B cell (primary cell): Measurements from ENCODE around the gene SPPL2B. TPM values are rescaled to one million over a fixed set of nuclear protein-coding genes. Genes with fewer than 3 reads are reported as not detected.

ENCODE experiments used
- ATAC-seq: fragments of 200-7000 bp; cut with Tn5 transposase; one replicate; pipeline ENCODE4 v1.10.0; 2021; ENCODE audit warnings: low read depth, mild to moderate bottlenecking, moderate number of reproducible peaks, moderate library complexity
- CTCF ChIA-PET: fragments of 350-600 bp; sonication (Branson Sonifier 250); formaldehyde crosslinking; loops from one replicate; lab custom pipeline; 2021; ENCODE audit warnings: antibody characterized with exemption, inconsistent platforms; lab: Charles Lee
- POLR2A ChIA-PET: fragments of 350-600 bp; sonication (Branson Sonifier 250); formaldehyde crosslinking; loops from one replicate; lab custom pipeline; 2021; ENCODE audit warnings: antibody characterized with exemption; lab: Charles Lee
- DNase-seq: peaks from one replicate; pipeline ENCODE4 v3.0.0; 2013
- H2AFZ ChIP-seq: 2 replicates; pipeline ENCODE4 v1.6.1; 2012; ENCODE audit warnings: mild to moderate bottlenecking, low read depth, low read length; ENCODE audit not compliant: insufficient read depth, poor library complexity, severe bottlenecking
- H3K27ac ChIP-seq, 2 donors: 1 replicate in 1 of 2; 2 replicates in 1 of 2; pipeline ENCODE4 v1.5.1; 2012 to 2013; ENCODE audit warnings: low read length in 2 of 2, mild to moderate bottlenecking in 2 of 2, moderate library complexity in 1 of 2
- H3K27me3 ChIP-seq, 4 experiments: fragments of 200-600 bp in 1 of 4; sonication (generic) in 1 of 4; replicated peaks in 1 of 4; 1 replicate in 2 of 4; 2 replicates in 2 of 4; pipeline versions ENCODE4 v1.6.1 to v1.7.0; 2013 to 2016; ENCODE audit warnings: low read length in 3 of 4, mild to moderate bottlenecking in 2 of 4, mixed read lengths in 1 of 4, moderate library complexity in 1 of 4; ENCODE audit not compliant: insufficient read depth in 4 of 4, control insufficient read depth in 3 of 4; ENCODE audit errors: control extremely low read depth in 1 of 4
- H3K36me3 ChIP-seq, 2 experiments: replicated peaks in 1 of 2; 1 replicate in 1 of 2; 2 replicates in 1 of 2; pipeline versions ENCODE4 v1.6.1 to v1.7.1; 2013; ENCODE audit warnings: low read length in 1 of 2; ENCODE audit not compliant: insufficient read depth in 2 of 2, control insufficient read depth in 1 of 2; ENCODE audit errors: control extremely low read depth in 1 of 2, extremely low read depth in 1 of 2
- H3K4me1 ChIP-seq, 2 donors: fragments of 200-600 bp in 1 of 2; sonication (generic) in 1 of 2; 1 replicate in 1 of 2; 2 replicates in 1 of 2; pipeline versions ENCODE4 v1.5.1 to v1.6.1; 2013 to 2017; ENCODE audit warnings: low read length in 2 of 2; ENCODE audit not compliant: control insufficient read depth in 2 of 2, insufficient read depth in 2 of 2
- H3K4me2 ChIP-seq: replicated peaks from 2 replicates; pipeline ENCODE3; 2012; ENCODE audit warnings: mild to moderate bottlenecking, low read depth, low read length; ENCODE audit not compliant: poor library complexity, severe bottlenecking
- H3K4me3 ChIP-seq, 5 experiments: fragments of 200-600 bp in 1 of 5; sonication (generic) in 1 of 5; 1 replicate in 3 of 5; 2 replicates in 2 of 5; pipeline versions ENCODE4 v1.5.1 to v1.7.0; 2011 to 2016; ENCODE audit warnings: low read length in 4 of 5, mild to moderate bottlenecking in 4 of 5, low read depth in 2 of 5, control low read depth in 1 of 5, moderate library complexity in 1 of 5; ENCODE audit not compliant: insufficient read depth in 1 of 5; ENCODE audit errors: control extremely low read depth in 1 of 5, extremely low read depth in 1 of 5
- H3K79me2 ChIP-seq: fragments of 200-600 bp; sonication (generic); one replicate; pipeline ENCODE4 v1.6.0; 2016; ENCODE audit warnings: low read length; ENCODE audit not compliant: control insufficient read depth, insufficient read depth
- H3K9ac ChIP-seq: fragments of 200-600 bp; sonication (generic); 2 replicates; pipeline ENCODE4 v1.6.1; 2017; ENCODE audit warnings: mild to moderate bottlenecking, low read length, moderate library complexity
- H3K9me3 ChIP-seq, 3 donors: one replicate each; pipeline versions ENCODE4 v1.6.1 to v1.7.1; 2013; ENCODE audit warnings: low read length in 2 of 3; ENCODE audit not compliant: control insufficient read depth in 2 of 3, insufficient read depth in 1 of 3; ENCODE audit errors: control extremely low read depth in 1 of 3
- H4K20me1 ChIP-seq: 2 replicates; pipeline ENCODE4 v1.6.0; 2012; ENCODE audit warnings: mild to moderate bottlenecking, low read length; ENCODE audit not compliant: insufficient read depth, control insufficient read depth, poor library complexity, severe bottlenecking
- H3K27ac Mint-ChIP-seq: one replicate; pipeline ENCODE4 v1.8.0; 2021; ENCODE audit warnings: mixed read lengths
- H3K27me3 Mint-ChIP-seq: one replicate; pipeline ENCODE4 v1.8.0; 2021; ENCODE audit warnings: mixed read lengths
- H3K4me1 Mint-ChIP-seq: one replicate; pipeline ENCODE4 v1.8.0; 2021; ENCODE audit warnings: mixed read lengths
- H3K4me3 Mint-ChIP-seq: one replicate; pipeline ENCODE4 v1.8.0; 2021; ENCODE audit warnings: mixed read lengths
- H3K9me3 Mint-ChIP-seq: one replicate; pipeline ENCODE4 v1.8.0; 2022; ENCODE audit warnings: mixed read lengths; ENCODE audit not compliant: insufficient read depth
- EZH2 ChIP-seq: IDR thresholded peaks from 2 replicates; pipeline ENCODE4 v1.6.1; 2012; ENCODE audit warnings: borderline replicate concordance, low read depth, mild to moderate bottlenecking, moderate library complexity, low read length; ENCODE audit not compliant: insufficient read depth, poor library complexity, severe bottlenecking
- WGBS: methylation state at CpG from one replicate; pipeline ENCODE4 v1.1.5; 2013; ENCODE audit warnings: missing lambda C conversion rate; ENCODE audit not compliant: insufficient coverage; 5-methylcytosine and 5-hydroxymethylcytosine counted together
- intact Hi-C: fragments of 100-400 bp; cut with micrococcal nuclease; formaldehyde crosslinking; loops from one replicate; pipeline ENCODE4 v1.10.0; 2022
- polyA plus RNA-seq: library from polyadenylated mRNA; depleted of rRNA; stranded (reverse); fragments of >200 nt; gene quantifications from 2 replicates; pipeline ENCODE4 v1.2.3, GENCODE V29; 2012
- total RNA-seq, 2 donors: library from RNA; stranded (reverse); fragments of 120-200 nt in 1 of 2; gene quantifications; 1 replicate in 1 of 2; 2 replicates in 1 of 2; pipeline versions ENCODE4 v1.2.3 to v1.2.4, GENCODE V29; 2013 to 2022
- TF ChIP-seq, protein P1 (sequence below): fragments of 200-600 bp; IDR thresholded peaks from one replicate; pipeline ENCODE4 v1.8.0; 2022; ENCODE audit warnings: antibody characterized with exemption, mild to moderate bottlenecking

The SPPL2B gene
- total and polyA plus RNA-seq, 2 donors (not counting 1 experiment from before 2014, with no cell fraction given), result 415 to 479 TPM

DNA sequence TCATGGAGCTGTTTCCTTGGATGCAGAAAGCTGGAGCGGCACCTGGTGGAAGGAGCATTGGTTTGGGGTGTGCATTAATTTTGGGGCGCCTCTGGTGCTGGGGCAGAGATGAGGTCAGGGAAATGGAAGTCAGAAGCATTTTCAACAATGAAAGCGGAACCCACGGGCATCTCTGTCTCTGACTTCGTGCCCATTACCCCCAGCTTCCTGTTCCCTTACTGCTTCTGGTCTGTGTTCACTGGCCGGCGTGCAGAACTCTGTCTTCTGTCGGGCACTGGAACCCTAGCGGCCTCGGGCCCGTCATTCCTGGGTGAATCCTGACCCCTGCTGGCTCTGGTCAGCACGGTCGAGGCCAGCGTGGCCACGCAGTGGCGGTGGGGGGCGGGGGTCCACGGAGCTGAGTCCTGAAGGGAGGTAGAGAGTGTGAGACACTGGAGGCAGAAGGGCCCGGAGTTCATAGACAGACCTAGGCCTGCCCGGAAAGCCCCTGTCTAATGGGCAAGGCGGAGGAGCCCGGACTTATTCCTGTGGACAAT is 12.6 kb upstream of the SPPL2B start:
- 47% methylated on average over 22 of the region's 22 CpGs for WGBS

More for the DNA sequence above, 12.6 kb upstream of the SPPL2B start:
- H3K4me1 ChIP-seq, result peaks cover 46 to 55% of the 10 kb centered on the region in 2 donors
- POLR2A ChIA-PET, result interaction anchor here (0.6 to 5.0 kb wide), 14 partner anchors 8 to 230 kb away, joined by 3 to 35 read pairs (median 8); partner anchors contain the start of genes LINGO3, LSM7 and SPPL2B
- H3K9me3 ChIP-seq, result peaks cover 3 to 20% (median 8%) of the 10 kb centered on the region in 3 donors
- H3K27me3 ChIP-seq, result peaks cover 0 to 10% (median 3%) of the 10 kb centered on the region in 4 experiments
- H3K27ac ChIP-seq, result peak overlapping the region; percentile 62 to 75
- no peaks in the 10 kb centered on the region for H4K20me1 ChIP-seq
- peaks cover 0 to 3% of the 10 kb centered on the region in 2 experiments for H3K36me3 ChIP-seq
- TF ChIP-seq EZH2, result no peak
- TF ChIP-seq, protein P1, sequence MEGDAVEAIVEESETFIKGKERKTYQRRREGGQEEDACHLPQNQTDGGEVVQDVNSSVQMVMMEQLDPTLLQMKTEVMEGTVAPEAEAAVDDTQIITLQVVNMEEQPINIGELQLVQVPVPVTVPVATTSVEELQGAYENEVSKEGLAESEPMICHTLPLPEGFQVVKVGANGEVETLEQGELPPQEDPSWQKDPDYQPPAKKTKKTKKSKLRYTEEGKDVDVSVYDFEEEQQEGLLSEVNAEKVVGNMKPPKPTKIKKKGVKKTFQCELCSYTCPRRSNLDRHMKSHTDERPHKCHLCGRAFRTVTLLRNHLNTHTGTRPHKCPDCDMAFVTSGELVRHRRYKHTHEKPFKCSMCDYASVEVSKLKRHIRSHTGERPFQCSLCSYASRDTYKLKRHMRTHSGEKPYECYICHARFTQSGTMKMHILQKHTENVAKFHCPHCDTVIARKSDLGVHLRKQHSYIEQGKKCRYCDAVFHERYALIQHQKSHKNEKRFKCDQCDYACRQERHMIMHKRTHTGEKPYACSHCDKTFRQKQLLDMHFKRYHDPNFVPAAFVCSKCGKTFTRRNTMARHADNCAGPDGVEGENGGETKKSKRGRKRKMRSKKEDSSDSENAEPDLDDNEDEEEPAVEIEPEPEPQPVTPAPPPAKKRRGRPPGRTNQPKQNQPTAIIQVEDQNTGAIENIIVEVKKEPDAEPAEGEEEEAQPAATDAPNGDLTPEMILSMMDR, result no peak
- Mint-ChIP-seq H3K9me3 (peaks cover 3% of the 10 kb centered on the region), H3K4me1 (peaks cover 51% of the 10 kb centered on the region), H3K27ac (peak overlapping the region; percentile 93), H3K27me3 (no peaks in the 10 kb centered on the region), H3K4me3 (peak overlapping the region; percentile 74)
- peaks cover 3% of the 10 kb centered on the region for H3K79me2 ChIP-seq
- DNase-seq, result peak; percentile 74
- ATAC-seq, result peak; percentile 75
- H3K4me2 ChIP-seq, result peak overlapping the region; percentile 63
- H3K9ac ChIP-seq, result peak overlapping the region; percentile 31
- intact Hi-C loops, result loop anchor here (1.0 to 10.0 kb wide), 4 partner anchors 17 to 161 kb away; partner anchors contain the start of genes AP3D1, PLEKHJ1 and SF3A2
- CTCF ChIA-PET, result interaction anchor here (0.7 to 2.9 kb wide), 26 partner anchors 8 to 451 kb away, joined by 3 to 43 read pairs (median 5); partner anchors contain the start of genes AP3D1, LSM7, PLEKHJ1 and SF3A2
- H3K4me3 ChIP-seq, result peak overlapping the region in 1 of 5 experiments; percentile 19
- H2AFZ ChIP-seq, result peak overlapping the region; percentile 60
